GM18909 (cell line): ENCODE results near the gene ANO10.
"Not testable (repeated sequence)": the region's sequence is repeated elsewhere in the genome, so short reads cannot be mapped to it uniquely, and the experiment has no call there.

Experiments
- ATAC-seq: cut with Tn5 transposase; IDR thresholded peaks from one replicate; pipeline ENCODE4 v1.9.1; 2021; ENCODE audit warnings: mild to moderate bottlenecking; ENCODE audit not compliant: unreplicated experiment, poor library complexity

Gene ANO10, protein sequence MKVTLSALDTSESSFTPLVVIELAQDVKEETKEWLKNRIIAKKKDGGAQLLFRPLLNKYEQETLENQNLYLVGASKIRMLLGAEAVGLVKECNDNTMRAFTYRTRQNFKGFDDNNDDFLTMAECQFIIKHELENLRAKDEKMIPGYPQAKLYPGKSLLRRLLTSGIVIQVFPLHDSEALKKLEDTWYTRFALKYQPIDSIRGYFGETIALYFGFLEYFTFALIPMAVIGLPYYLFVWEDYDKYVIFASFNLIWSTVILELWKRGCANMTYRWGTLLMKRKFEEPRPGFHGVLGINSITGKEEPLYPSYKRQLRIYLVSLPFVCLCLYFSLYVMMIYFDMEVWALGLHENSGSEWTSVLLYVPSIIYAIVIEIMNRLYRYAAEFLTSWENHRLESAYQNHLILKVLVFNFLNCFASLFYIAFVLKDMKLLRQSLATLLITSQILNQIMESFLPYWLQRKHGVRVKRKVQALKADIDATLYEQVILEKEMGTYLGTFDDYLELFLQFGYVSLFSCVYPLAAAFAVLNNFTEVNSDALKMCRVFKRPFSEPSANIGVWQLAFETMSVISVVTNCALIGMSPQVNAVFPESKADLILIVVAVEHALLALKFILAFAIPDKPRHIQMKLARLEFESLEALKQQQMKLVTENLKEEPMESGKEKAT

GRCh38 chr3:43621656-43622432 lies at the start of gene ANO10:
TSS of gene ANO10 (minus strand) at chr3:43622011. CDS start at chr3:43605852, 16,159 bp downstream.
- peak; percentile 94 for ATAC-seq

DNA sequence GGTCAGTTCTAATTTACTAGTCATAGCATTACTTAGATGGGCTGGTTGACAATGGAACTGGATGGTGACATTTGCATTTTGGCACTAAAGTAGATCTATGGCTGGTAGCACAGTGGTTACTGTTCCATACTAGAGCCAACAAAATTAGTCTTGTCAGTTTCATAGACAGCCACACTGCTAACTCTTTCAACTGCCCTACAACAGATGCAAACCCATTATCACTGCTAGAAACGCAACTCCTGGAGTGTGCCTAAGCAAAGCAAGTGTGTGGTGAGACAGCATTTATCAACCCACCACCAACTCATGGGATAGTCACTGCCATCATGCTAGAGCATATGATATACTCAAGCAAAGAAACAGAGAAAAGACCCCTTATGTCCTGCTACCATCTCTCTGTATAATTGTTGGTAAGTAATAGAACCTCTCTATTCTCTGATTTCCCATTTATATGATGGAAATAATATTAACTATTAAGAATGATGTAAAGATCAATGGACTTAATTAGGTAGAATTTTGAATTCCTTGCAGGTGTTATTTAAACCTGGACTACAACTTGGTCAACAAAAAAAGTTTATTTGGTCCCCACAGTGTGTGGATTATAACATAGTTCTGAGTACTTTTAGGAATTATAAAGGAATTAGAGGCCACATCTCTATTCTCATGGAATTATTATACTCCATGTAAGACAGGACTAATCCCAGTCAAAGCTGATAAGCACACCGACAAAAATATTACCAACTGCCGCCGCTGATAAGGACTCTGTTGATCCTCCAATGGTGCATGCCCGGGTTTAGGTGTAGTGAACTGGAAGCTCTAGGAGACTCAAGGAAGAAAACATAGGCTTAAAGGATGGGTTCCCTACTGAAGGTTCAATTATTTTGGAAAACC lies 49.1 kb upstream of the ANO10 start:
- ATAC-seq: no peak

- not testable (repeated sequence) for ATAC-seq
These were observed 43.2 kb upstream of the ANO10 start for GRCh38 chr3:43665011-43665410.

DNA sequence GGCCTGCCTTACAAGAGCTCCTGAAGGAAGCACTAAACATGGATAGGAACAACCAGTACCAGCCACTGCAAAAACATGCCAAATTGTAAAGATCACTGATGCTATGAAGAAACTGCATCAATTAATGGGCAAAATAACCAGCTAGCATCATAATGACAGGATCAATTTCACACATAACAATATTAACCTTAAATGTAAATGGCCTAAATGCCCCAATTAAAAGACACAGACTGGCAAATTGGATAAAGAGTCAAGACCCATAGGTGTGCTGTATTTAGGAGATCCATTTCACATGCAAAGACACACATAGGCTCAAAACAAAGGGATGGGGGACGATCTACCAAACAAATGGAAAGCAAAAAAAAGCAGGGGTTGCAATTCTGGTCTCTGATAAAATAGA lies 39.6 kb upstream of the ANO10 start:
- not testable (repeated sequence) for ATAC-seq

DNA sequence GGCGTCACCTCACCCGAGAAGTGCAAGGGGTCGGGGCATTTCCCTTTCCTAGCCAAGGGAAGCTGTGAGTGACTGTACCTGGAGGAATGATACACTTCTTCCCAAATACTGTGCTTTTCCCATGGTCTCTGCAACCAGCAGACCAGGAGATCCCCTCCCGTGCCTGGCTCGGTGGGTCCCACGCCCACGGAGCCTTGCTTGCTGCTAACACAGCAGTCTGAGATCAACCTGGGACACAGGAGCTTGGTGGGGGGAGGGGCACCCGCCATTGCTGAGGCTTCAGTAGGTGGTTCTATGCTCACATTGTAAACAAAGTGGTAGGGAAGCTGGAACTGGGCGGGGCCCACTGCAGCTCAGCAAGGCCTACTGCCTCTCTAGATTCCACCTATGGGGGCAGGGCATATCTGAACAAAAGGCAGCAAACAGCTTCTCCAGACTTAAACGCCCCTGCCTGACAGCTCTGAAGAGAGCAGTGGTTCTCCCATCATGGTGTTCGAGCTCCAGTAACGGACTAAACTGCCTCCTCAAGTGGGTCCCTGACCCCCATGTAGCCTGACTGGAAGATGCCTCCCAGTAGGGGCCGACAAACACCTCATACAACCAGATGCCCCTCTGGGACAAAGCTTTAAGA lies 37.6 kb upstream of the ANO10 start:
- ATAC-seq: no peak

GRCh38 chr3:43656390-43656789 lies 34.6 kb upstream of the ANO10 start:
- ATAC-seq: not testable (repeated sequence)

- no peak for ATAC-seq
These were observed 28.5 kb upstream of the ANO10 start for GRCh38 chr3:43650345-43650744.

DNA sequence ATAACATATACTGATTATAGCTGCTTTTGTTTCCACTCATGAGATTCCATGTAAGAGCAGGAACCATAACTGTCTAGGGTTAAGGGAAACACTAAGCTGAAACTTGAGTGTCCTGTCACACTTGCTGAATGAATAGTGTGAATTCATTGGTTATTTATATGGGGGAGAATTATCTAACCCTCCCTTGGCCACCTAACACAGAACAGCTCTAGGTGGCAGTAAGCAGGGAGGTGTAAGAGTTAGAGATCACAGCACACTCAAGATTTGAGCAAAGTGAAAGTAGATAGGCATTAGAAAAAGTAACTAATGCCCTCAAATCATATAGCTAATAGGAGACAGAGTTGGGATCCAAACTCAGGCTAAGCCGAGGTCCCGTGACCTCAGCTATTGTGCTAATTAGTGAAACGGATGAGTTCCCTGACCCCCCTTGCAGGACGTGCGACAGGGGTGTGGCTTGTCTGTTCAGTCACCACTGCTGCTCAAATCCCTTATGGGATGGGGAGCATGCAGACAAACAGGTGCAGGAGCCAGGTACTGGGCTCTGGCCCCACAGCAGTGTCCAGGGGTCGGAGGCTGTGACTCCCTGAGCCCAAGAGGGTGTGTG lies 27.7 kb upstream of the ANO10 start:
- no peak for ATAC-seq

- no peak for ATAC-seq
These were observed 27.1 kb upstream of the ANO10 start for GRCh38 chr3:43648957-43649356.

GRCh38 chr3:43647331-43648166 lies 25.7 kb upstream of the ANO10 start:
- no peak for ATAC-seq

- no peak for ATAC-seq
These were observed 22.6 kb upstream of the ANO10 start for GRCh38 chr3:43644443-43644842.

- ATAC-seq: no peak
These were observed 19.7 kb upstream of the ANO10 start for GRCh38 chr3:43641306-43642114.

- ATAC-seq: no peak
These were observed 18.9 kb upstream of the ANO10 start for GRCh38 chr3:43640681-43641080.

DNA sequence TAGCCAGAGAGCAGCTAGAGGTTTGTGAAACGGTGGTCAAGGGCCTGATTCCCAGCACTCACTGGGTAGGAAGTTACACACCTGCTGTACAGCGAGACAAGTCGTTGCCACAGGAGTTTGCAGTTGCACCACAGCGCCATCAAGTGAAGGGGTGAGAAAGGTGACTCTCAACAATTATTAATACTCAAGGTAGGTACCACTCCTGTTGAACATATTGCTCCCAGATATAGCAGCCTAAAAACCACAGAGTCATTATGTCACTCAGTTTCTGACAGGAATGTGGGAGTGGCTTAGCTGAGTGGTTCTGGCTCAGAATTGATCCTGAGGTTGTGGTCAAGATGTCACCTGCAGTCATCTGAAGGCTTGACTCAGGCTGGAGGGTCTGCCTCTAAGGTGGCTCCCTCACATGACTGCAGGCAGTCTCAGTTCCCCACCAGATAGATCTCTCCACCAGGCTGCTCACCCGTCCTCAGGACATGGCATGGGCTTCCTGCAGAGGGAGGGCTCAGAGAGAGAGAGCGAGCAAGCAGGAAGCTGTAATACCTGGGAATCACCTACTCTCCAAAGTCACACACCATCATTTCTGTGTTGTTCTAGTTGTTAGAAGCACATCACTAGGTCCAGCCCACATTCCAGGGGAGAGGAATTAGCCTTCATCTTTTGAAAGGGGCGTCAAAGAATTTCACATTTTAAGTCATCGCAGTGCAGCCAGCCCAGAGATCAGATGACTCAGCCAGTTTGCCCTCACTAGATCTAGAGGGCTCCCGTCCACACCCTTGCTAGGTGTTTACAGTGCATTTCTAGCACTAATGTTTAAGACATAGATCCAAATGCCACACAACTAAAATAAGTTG lies 17.0 kb upstream of the ANO10 start:
- ATAC-seq: peak; percentile 72

GRCh38 chr3:43637702-43638101 lies 15.9 kb upstream of the ANO10 start:
- no peak for ATAC-seq

GRCh38 chr3:43632986-43633385 lies 11.2 kb upstream of the ANO10 start:
- ATAC-seq: no peak
